Measurements from ENCODE around the gene CORO1C.

The CORO1C gene

DNA sequence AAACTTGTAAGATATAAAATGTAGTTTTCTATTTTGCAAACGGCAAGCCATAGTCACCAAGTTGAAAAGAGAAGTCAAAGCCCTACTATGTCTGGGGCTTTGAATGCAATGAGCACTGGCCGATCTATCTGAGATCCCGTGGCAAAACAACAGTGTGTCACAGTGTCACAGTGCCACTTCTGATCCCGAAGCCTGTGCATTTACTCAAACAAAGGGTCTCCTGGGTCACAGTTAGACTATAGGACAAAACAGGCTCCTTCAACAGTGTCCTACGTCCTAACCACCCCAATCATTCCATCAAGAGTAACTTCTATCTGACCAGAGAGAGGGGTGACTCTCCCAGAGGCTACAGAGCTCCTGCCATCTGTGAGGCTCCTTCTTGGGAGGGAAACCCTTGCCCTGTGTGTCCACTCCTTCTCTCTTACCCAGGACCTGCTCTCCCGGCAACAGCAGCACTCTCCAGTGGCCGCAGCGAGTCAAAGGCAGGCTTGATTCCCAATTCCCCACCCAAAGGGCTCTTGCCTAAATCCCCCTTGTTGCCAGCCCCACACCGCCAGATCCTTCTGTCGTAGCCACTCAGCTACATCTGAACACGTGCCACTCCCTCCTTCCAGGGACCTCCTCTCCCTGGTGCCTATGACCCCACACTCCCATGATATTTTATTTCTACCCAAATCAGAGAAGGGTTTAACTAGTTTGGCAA lies 83.6 kb downstream of the CORO1C start:
- no peak for DNase-seq (ENCODE audit: low read depth)

DNA sequence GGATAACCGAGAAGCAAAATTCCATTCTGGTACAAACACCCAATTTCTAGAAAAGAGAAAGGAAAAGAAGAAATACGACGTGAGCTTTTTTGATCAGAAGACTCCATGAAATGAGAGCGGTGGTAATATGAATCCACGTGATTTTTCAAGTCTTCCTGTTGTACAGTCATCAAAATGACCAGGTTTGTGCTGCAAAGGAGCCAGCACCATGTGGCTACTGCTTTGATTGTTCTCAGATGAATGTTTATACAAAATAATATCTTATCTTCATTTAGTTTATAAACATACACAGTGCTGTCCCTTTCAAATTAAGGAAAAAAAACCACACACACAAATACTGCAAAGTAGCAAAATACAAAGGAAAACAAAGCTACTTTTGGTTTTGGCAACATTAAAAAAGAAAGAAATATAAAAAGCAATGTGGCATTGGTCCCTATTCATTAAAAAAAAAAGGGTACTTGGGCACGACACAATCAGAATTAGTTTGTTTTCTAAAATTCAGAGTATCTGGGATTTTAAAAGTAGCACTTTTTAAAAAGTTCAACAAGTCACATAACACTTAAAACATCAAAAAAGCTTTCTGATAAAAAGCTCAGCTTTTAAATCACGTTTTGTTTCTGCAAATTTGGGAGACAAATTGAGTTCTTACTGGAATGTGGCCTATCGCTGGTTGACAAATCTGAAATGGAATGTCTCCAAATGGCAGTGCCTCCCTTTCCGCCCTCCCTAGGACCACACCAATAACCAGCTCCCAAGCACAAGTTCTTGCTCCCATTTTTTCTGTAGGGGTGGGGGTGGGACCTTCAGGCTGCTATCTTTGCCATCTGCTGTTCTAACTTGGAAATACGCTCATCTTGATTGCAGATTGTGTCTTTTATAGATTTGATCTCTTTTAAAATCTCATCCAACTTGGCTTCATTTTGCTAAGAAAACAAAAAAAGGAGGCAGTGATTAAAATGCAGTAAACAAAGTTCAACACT lies 84.4 kb downstream of the CORO1C start:
- DNase-seq (ENCODE audit: low read depth), result no peak

DNA sequence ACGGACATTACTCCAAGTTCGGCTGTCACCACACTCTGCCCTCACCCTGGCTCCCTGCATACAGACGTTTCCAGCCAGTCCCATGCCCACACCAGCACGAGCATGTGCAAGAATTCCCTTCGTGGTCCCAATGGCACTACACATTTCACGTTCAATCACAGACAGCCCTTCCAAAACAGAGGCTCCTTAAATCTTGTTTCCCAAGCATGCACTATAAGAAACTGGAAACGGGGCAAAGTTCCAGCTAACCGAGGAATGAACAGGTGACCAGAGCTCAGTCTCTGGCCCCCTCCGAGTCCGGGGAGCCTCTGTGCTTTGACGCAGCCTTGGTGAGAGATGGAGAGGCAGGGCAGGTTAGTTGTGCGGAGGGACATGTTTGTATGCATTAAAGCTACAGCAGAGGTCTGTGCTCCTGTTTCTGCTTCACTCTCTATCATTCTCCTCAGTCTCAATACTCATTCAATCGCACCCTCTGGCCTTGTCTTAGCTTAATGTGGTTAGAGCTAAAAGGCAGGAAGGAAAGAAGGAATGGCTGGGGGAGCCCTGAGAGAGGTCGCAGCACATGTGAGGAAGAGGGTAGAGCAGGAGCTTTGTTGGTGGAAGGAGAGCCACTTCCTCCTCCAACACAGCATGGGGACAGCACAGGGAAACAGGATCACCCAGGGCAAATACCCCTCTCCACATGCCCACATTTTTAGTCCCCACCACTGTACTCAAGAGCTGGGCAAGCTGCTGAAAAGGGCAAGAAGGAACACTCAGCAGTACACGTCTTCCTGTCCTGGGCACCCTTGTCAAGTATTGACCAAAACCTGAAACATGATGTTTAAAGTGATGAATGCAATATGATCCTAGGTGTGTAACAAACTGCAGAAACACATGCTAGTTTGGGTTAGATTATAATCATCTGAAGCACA lies 85.4 kb downstream of the CORO1C start:
- no peak for DNase-seq (ENCODE audit: low read depth)

DNA sequence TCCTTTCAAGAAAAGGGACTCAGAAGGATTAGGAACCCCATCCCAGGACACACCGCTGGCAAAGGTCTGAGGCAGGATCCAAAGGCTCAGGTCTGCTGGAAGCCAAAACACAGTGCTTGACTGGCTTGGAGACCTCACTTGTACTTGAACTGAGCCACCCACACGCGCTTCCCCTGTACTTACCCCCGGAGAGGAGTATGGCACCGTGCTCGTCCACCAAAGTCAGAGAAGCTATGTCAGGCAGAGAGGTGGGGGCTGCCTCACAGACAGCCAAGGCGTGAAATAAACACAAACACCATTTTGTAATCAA lies 86.6 kb downstream of the CORO1C start:
- no peak for DNase-seq (ENCODE audit: low read depth)

DNA sequence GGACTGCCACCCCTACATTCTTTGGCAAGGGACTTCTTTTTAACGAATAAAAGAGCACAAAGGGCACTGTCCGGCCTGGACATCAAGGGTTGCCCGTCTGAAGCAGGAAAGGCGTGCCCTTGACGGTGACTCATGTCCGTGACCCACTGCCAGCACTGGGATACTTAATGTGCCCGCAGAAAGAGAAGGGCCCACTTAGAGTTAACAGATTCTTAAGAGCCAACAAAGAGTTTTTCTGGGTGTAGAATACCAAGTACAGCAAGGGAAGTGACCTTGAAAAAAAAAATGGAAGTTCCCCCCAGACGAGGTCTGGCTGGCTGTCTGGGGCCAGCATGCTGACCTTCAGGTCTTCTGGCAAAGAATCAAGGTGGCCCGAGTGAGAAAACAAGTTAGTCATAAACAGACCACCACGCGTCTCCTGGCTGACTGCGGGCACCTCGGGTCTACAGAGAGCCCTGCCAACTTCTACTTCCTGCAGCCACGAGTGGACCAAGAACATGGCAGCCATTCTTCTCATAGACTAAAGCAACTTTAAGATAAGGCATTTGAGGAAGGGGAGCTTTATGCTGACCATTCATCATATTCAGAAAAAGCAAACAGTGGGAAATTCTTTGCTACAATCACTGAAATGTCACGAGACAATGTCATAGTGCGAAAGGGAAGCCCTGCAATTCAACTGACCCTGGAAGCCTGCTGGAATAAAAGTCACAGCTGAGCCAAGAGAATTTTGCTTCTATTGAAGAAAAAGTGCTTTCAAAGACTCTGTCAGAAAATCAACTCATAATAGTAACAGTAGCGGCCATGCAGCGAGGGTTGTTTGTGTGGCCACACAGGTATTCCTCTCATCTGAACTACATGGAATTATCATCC lies 87.1 kb downstream of the CORO1C start:
- DNase-seq (ENCODE audit: low read depth), result no peak

DNA sequence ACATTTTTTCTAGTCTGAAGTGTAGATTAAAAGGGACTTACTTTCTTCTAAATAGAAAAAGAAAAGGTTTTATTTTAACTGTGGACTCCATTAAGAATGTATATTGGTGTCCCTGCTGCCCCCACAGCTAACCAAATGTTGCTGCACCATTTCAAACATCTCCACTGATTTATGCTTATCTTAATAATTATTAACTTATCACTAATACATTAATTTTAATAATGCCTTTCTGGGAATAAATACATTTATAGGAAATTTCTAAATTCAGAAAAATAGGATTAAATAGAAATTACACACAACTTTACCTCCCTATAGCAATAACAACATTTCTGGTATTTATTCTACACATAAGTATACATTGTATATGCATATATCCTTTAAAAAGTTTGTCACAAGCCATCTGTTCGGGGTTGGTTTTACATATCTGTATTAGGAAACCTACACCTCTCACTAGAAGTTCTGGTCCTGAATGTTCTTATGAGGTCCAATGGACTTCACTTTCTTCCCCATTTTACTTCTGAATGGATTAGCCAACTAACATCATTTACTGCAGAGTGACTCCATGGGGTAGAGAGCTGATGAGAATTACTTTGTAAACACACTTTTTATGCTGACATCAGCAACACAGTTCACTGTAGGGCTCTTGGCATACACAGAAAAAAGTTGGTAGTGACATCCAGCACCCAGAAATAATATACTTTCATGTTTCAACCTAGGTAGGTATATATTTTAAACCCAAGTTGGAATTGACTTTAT lies 88.2 kb downstream of the CORO1C start:
- DNase-seq (ENCODE audit: low read depth), result no peak

DNA sequence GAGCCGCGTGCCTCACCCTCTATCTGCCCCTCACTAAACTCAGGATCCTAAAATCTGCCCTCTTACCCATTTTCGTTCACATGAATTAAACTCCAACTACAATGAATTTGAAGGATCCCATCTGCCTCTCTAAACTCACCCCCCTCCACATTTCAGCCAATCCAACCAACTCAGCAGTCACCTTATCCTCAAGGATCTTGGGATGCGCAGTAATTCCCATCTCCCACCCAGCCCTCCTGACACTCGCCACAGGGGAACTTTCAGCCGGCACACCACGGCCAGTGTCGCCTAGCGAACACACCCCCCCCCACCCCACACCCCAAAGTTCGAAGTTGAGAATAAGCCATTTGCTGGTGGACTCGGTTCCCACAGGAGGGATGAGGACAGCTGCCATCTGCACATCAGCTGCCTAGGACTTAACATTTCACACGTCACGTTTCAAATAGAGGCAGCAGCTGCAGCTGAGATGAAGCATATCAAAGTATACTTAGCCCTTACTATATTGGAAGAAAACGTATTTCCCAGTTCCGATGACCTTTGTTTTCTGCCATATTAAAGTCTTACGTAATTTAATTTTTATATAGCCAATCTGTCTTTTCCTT lies 88.9 kb downstream of the CORO1C start:
- DNase-seq (ENCODE audit: low read depth), result no peak

DNA sequence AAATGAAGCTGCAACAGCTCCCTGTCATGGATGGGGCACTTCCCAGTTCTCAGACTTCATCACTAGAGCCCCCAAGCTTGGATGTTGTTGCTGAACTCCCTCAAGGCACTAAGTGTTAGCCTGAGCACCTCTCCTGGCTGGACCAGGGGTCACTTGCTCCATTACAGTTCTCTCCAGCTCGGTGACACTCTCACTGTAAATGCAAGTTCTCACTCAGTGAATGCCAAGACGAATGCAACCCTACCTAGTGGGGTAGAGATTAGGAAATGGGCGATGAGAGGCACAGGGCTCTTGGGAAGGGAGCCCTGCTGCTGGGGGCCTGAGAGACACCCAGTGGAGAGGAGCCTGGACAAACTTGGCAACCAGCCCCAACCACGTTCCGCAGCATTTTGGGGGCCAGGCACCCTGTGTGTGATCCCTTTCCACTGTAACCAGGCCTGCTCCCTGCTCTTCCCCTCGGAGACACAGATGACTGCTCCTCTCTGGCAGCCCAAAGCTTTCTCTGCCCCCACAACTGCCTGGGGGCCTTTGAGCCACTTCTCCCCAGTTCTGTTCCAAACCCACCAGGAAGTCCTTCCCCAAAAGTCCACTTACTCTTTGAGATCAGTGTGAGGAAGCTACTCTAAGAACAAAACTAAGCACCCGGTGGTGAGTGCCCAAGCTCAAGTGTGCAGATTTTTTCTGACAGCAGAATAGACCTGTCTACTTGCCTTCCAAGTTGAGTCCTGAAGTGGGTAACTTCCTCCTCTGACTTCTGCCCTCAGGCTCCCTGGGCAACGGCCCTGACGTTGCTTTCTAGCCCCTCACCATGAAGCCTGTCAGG lies 89.7 kb downstream of the CORO1C start:
- no peak for DNase-seq (ENCODE audit: low read depth)

DNA sequence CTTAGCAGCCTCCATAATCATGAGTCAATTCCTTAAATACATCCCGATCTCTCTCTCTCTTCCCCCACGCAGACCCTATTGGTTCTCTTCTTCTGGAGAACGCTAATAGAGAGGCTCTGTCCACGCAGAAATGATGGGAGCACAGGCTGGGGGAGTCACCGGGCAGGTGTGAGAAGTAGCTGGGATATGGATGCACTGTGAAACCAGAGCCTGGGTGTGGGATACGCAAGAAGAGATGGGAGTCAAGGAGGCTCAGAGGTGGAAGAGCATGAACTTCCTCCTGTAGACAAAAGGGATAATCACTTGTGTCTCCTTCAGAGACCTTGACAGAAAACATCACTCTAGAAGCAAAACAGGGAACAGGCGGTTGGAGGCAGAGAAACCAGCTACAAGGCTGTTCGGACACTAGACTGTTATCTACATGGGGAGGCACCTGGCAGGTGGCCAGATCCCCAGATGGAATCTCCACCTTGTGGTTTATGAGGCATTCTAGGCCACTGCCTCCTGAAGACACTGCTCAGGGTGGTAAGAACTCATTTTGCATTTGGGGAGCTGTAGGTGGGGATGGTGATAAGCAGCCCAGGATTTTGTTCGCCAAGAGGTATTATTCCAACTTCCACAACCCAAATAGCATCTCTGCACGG lies 90.4 kb downstream of the CORO1C start:
- no peak for DNase-seq (ENCODE audit: low read depth)

DNA sequence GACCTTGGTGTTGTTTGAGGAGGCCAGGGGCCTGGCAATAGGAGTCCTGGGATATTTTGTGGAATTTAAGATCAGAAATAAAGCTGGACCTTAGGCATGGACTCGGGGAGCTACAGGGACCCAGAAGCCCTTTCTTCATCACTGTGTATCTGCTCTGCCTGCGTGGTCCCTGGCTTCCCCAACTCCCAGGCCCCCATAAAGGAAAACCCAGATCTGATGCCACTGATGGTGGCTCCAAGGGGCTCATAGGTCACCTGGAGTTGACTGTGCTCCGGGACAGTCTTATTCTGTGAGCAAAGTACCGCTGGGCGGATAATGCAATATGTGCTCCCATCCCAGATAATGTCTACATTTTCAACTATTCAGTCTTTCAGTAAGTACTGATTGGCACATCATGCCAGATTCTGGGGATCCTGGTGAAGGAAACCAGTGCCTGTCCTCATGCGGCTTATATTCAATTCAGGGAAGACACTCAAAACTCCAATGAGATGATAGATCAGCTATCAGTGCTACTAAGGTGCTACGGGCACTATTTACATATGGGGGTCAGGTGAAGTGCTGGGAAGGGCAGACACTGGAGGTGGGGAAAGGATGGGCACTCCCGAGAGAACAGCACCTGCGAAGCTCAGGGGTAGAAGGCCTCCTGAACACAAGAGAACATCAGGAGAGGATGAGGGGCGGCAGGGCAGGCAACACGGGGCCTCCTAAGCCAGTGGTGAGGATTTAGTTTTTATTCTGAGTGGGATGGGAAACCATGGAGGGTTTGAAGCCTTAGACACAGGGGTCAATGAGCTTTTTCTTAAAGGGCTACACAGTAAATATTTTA lies 92.1 kb downstream of the CORO1C start:
- no peak for DNase-seq (ENCODE audit: low read depth)

DNA sequence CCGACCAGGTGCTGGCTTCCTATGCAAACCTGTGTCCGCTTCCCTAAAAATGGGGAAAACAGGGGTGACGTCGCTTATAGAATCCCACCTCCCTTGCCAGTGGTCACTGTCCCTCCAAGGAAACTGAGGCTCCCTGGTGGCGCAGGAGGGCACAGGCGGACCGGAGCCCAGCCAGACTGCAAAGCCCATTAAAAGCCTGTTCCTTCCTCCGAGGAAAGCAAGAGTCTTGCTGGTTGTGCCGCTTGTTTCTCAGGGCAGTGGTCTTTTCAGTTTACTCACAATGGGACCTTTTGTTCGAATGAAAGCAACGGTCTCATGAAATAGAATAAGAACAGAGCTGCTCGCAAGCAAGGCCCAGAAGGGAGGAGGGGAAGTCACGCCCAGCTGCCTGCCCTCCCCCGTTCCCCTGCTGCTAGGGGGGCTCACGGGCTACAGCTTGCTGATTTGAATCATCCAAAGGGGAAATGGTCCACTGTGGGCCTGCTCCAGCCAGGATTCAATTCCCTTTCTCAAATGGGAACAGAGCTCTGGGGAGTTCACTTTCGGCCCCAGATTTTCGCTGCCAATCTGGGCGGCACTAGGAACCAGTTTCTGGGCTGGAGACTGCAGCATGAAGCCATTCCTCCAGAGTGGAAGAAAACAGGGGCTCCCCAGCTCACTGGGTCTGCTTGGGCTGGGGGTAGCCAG lies 93.0 kb downstream of the CORO1C start:
- no peak for DNase-seq (ENCODE audit: low read depth)

DNA sequence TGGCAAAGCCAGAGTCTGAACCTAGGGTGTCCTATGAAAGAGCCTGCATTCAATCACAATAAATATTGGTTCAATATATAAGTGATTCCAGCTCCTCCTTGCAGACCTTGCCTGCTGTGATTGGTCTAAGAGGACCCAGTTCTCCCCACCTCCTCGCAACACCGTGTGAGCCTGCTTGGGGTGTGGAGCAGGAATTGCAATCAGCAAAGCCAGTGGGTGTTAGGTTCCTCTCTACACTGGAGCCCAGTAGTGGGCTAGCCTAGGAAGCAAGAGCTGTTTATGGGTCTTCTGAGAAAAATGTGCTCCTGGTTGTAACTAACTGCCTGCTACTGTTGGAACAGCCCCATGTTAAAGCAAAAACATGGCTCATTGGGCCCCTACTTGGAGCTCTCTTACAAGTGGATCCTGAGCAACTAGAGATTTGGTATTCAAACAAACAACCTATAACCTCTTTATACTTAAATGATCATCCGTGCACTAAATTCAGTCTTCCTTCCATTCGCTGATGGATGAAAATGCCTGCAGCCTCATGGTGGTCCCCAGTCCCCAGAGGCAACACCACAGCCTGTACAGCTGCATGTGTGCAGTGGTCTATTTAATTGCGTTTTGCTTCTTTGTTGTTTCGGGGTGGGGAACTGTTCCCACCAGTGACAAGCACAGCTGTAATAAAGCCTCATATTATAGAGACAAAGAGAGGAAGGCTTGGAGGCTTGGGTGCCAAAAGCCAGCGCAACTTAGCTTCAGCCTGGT lies 93.9 kb downstream of the CORO1C start:
- DNase-seq (ENCODE audit: low read depth), result no peak

DNA sequence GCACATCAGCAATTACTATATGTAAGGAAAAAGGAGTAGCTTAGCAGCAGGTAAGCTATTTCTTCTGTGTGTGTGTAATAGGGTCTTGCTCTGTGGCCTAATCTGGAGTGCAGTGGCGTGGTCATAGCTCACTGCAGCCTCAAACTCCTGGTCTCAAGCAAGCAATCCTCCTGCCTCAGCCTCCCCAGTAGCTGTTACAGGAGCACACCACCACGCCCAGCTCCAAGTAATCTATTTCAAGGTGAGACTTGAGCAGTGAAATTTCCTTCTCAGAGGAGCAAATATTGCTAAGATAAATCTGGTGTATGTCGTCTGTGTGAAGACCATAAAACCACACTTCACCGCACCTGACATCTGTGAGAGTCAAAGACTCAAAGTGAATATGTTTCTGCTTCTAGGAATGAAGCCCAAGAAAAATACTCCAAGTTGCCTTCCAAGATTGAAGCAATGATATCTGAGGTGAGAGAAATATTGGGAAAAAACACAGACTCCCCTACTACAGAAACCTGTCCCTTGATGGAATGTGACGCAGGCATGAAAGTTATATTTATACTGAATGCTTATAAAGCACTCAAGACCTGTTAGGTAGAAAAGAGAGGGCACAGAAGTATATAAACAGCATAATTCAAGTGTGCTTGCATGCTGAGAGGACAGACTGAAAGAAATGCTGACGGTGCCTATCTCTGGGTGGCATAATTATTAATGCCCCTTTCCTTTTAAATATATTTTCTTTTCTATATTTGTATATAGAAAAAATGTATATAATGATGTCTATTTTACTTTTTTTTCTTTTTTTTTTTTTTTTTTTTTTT lies 95.1 kb downstream of the CORO1C start:
- DNase-seq (ENCODE audit: low read depth), result no peak

DNA sequence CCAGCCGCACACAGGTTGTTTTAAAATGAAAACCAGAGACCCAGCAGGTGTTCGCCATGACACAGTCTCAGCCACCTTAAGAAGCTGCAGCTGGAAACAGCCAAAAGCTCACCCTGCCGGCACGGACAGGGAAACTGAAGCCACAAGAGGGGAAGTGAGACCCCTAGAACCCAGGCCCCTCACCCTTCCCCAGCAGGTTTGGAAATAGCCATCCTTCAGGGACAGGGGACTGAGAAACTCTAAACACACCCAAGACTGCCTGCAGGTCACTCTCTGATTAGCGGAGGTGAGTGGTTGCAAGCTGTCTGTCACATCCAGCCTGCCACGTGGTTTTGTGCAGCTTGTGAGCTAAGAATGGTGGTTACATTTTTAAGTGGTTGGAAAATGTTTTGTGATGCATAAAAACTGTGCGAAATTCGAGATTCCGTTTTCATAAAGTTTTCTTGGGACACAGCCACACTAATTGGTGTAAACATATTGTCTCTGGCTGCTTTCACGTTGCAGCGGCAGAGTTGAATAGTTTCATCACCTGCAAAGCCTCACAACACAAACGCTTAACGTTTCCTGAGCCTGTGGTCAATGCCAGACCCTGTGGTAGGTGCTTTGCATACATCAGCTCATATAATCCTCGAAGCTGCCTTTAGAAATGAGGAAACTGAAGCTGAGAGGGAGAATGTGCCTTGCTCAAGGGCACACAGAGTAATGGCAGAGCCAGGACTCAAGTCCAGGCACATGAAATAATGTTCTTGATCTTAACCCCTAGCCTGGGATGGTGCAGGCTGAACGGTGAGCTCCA lies 95.9 kb downstream of the CORO1C start:
- DNase-seq (ENCODE audit: low read depth), result no peak

DNA sequence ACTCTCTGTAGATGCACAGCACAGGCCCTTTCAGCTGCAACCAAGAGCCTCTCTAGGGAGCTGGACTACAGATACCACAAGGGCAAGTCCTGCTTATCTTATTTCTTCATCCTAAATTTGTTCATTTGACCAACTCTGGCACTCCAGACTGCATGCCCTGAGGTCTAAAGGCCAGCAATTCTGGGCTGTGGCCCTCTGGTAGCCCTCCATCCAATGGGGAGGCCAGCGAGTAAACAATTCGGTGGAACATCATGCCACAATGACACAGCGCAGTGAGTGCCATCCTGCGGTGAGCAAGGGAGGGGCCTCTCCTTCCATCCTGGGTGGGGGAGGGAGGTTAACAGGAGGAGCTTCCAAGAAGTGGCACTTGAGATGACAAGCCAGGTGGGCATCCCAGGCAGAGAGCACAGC lies 97.0 kb downstream of the CORO1C start:
- DNase-seq (ENCODE audit: low read depth), result no peak
